NCI-H460 (cell line): ENCODE results near the gene PRKAR1B. TPM values are rescaled to one million over a fixed set of nuclear protein-coding genes. Genes with fewer than 3 reads are reported as not detected.

Source experiments
- DNase-seq: peaks from one replicate; pipeline ENCODE4 v3.0.0-alpha.2; 2016; ENCODE audit warnings: low read depth; ENCODE audit errors: extremely low read depth
- total RNA-seq: library from RNA; depleted of rRNA; stranded (reverse); fragments of >200 nt; shearing (Covaris generic); gene quantifications from 2 replicates; pipeline ENCODE4 v1.2.3, GENCODE V29; 2014

The PRKAR1B gene
- total RNA-seq, 1 experiment from 2014 or later: 7.4 TPM

GRCh38 chr7:532379-533143, 194.5 kb downstream of the PRKAR1B start:
- DNase-seq: no peak

- DNase-seq: no peak
Measured at GRCh38 chr7:531777-532176, 195.3 kb downstream of the PRKAR1B start.

- DNase-seq: no peak
Measured at GRCh38 chr7:528451-528850, 198.6 kb downstream of the PRKAR1B start.

DNA sequence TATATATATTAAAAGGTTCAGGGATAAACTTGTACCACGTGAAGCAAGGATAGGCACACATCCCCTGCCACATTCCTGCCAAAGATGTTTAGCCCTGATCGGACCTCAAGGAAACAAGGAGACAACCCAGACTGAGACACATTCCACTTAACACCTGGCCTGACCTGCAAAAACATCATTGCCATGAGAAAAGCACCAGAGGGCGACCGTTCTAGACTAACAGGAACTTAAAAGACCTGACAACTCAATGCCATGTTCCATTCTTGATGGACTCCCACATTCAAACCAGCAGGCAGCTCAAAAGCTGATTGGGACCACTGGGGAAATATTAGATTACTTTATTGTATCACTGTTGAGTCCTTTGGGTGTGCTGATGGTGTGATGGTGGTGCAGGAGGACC, 199.4 kb downstream of the PRKAR1B start:
- DNase-seq: no peak

DNA sequence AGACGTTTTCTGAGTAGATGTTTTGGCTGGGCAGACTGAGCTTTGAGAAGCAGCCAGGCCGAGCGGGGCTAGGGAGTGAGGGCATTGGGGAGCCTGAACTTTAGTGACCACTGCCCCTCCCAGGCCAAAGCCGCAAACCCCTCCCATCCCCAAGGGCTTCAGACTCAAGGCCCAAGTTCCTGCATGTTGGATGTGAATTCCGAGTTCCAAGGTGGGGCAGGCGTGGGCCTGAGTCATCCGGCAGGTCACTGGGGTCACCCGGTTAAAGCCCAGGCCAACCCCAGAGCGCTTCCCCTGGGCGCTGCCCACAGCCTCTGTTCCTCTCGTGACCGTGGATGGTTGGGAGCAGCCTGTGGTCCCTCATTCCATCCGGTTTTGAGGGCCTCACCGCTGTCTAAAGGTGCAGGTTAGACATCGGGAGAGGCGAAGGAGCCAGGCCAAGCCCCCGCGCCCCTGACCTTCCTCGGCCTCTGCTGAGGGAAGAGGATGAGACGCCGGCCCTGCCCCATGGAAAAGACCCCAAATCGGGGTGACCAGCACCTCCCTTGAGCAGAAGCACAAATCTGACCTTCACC, 200.5 kb downstream of the PRKAR1B start:
- DNase-seq: no peak

DNA sequence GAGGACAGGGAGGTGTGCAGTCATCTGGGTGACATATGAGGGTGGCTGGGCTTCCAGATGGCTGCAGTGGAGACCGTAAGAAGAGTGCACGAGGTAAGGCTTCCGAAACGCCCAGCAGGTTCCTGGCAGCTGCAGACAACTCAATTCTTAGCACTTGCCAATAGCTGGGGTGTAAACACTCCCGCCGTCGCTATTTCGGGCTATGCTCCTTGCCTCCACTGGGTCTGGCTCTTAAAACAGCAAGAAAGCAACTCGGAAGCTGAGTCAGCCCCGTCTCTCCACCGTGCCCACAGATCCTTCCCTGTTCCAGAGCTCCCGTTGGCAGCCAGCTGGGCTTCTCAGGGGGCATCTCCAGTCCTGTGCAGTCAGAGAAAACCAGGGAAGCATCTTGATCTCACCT, 201.3 kb downstream of the PRKAR1B start:
- DNase-seq: no peak

DNA sequence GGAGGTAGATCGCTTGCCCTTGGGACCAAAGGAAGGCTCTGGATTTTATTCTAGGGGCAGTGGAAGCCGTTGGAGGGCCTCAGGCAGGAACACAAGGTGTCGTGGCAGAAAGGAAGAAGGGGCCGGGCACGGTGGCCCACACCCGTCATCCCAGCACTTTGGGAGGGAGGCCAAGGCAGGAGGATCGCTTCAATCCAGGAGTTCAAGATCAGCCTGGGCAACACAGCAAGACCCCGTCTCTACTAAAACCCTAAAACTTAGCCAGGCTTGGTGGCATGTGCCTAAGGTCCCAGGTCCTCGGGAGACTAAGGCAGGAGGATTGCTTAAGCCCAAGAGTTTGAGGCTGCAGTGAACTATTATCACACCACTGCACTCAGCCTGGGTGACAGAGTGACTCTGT, 202.3 kb downstream of the PRKAR1B start:
- no peak for DNase-seq

GRCh38 chr7:523347-524336, 203.4 kb downstream of the PRKAR1B start:
- DNase-seq: no peak

DNA sequence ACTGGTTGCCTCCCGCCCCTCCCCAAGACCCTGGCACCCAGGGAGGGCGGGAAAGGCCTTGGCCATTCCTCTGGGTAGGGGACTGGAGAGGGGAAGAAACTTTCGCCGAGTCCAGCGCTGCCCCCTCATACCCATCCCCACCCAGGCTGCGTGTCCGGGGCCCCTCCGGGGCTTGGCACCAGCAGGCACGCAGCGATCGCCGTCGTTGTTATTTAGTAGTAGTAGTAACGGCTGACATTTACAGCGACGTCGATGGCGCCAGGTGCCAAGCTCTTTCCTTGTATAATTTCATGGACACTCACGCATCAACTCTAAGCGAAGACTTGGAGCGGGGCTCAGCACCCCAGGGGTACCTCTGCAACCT, 204.1 kb downstream of the PRKAR1B start:
- DNase-seq: no peak

DNA sequence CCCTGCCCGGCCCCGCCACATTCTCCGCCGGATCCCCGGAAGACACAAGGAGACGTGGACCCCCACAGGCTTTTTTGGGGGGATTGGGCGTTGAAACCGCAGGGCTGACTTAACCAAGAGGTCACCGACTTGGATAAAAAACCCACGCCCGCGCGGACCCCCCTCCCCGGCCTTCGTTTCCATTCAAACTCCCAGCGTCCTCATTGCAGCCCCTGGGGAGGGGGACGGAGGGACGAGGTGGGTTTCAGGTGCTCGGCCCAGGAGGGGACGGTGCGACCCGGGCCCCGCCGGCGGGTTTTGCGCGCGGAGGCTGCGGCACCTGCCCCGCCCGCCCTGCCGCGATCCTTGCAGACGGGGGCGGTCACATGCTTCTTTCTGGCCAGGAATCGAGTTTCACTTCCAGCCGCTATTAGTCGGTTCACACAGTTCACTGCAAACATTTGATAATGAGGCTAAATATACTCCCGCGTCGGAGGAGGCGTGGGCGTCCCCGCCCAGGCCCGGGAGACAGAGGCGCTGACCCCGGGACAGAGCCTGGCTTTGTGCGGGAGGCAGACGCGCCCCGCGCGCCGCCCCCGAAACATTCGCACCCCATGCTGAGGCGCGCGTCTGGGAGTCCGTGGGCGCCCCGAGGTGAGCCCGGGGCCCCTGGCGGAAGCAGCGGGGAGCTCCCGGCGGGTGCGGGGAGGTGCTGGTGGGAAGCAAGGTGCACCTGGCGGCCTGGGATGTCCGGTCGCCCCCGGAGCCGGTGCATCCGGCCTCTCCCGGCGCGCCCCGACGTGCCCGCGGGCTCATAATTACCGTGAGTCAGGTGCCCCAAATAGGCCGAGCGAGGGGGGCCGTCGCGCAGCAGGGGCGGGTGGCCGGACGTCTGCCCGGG, 204.8 kb downstream of the PRKAR1B start:
- no peak for DNase-seq

- no peak for DNase-seq
Measured at GRCh38 chr7:521221-522070, 205.6 kb downstream of the PRKAR1B start.

DNA sequence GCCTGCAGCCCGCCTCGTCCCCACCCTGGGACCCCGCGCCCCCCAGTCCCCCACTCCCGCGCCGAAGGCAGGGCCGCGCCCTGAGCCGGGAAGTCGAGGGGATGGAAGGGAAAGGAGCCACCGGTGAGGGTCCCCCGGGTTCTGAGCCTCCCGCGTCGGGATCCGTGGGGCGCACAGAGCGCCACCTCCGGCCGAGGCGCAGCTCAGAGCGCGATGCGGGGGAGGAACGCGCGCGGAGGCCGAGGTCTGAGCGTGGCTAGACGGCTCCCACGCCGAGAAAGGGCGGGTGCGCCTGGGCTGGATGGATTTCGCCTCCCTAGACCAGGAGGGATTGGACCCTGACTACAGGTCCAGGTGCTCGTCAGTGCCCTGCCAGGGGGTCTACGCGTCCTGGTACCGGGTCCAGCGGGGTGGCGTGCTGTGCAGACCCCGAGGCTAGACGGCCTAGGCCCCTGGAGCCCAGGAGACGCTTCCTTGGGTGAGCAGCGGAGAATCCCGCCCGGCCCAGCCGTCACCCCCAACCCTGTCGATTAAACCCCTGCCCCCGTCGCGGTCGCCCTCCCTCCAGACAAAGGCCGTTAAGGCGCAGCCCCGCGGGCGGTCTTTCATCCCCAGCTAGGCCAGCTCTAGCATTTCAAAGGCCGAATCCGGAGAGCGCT, 206.4 kb downstream of the PRKAR1B start:
- no peak for DNase-seq

- DNase-seq: peak; percentile 41
Measured at GRCh38 chr7:519484-520390, 207.3 kb downstream of the PRKAR1B start, which contains the start of gene PDGFA. Gene PDGFA (minus strand): TSS chr7:519846. CDS start chr7:519001, 845 bp downstream.

- DNase-seq: peak; percentile 76
Measured at GRCh38 chr7:518630-519483, 208.2 kb downstream of the PRKAR1B start.

DNA sequence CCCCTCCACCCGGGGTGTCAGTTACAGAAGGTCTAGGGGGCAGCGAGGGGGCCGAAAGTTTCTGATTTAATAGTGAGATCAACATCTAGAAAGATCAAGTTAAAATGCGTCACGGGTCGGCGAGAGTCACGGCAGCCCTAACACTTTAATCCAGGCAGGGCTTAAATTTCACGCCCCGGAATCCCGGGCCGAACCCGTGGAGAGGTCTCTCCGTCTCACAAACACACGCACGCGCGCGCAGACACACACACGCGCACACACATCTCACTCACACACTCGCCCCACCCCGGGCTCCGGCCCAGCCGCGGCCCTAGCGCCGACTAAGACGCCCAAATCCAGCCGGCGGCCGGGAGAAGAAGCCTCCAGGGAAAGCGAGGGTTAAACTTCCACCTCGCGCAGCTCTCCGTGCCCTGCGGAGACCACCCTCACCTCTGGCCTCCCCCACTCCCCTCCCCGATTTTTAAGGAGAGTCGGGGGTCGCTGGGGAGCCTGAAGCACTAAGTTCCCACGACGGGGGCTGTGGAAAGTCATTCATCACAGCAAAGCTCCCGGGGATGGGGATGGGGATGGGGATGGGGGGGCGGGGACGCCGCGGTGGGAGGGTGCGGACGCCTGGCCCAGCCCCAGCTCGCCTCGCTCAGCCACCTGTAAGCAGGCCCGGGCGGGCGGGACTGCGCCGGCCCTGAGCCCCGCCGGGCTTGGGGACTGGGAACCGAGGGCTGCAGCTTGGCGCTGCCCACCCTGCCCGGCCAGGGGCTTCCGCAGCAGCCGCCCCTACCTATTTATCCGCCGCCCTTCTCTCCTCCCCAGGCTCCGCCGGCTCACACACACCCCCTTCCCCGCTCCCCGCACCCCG, 209.1 kb downstream of the PRKAR1B start:
- DNase-seq: no peak
